Measurements from ENCODE around the gene RPS27. TPM values are rescaled to one million over a fixed set of nuclear protein-coding genes. Genes with fewer than 3 reads are reported as not detected.

The RPS27 gene
- total and polyA plus RNA-seq, 2 of the 13 experiments (the other 11 are each of a cell fraction or from before 2014, with no cell fraction given) = 3,737 to 9,964 TPM

DNA sequence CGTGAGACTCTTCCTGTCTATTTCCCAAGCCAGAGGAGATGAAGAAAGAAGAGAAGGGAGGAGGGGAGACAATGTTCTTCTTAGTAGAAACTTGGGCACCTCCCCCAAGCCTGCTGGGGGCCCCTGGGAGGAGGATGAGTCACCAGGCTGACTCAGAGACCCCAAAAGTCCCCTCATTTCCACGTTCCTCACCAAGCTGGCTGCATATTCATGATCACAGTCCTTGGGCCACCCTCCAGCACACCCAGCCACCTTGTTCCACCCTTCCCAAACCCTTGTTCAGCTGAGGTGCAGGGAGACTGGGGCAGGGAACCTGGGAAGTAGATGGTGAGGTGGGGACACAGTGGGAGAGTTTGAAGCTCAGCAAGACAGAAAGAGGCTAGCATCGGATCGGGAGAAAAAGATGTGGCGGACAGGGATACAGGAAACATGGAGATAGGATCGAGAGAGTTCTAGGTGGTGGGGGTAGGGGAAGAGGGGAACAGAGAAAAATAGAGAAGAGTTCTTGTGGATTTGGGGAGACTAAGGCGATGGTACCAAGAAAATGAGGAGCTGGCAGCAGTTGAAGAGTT lies 5.1 kb upstream of the RPS27 start:
- H3K27me3 ChIP-seq (ENCODE audit: control insufficient read depth in 1 of 2, insufficient read depth in 2 of 2, low read length in 2 of 2) = no peaks in the 10 kb centered on the region; a peak in 1 of 5 replicates
- H3K27ac ChIP-seq (ENCODE audit: extremely low read length, insufficient read depth, low read length) = peak overlapping the region; percentile 46
- ATAC-seq (no peak), FAIRE-seq (no peak), DNase-seq (ENCODE audit: low spot score) (no peak)
- peaks cover 7% of the 10 kb centered on the region for H3K79me2 ChIP-seq (ENCODE audit: insufficient read depth, low read length)
- POLR2A ChIA-PET = interaction anchor here (0.8 to 7.5 kb wide), 10 partner anchors 8 to 258 kb away, joined by 3 to 92 read pairs (median 7); partner anchors contain the start of genes CREB3L4, CRTC2, DENND4B and INTS3
- in situ Hi-C loops (cut with HindIII; ENCODE audit: extremely low pct_ligation_motif_present, low pct_unique_long_range_greater_than_20kb) = loop anchor here (5.0 to 10.0 kb wide), 2 partner anchors 188 to 301 kb away; no protein-coding TSS in a partner anchor
- H3K4me2 ChIP-seq (ENCODE audit: low read depth, low read length) = peak overlapping the region; percentile 97
- CTCF ChIA-PET (ENCODE audit: low intra/inter-chr PET ratio, low total read pairs) = interaction anchor here (1.8 to 2.9 kb wide), 2 partner anchors 164 to 188 kb away, joined by 21 to 35 read pairs; no protein-coding TSS in a partner anchor
- H3K9me3 ChIP-seq (ENCODE audit: low read length) = no peaks in the 10 kb centered on the region
- no peaks in the 10 kb centered on the region; a peak in 1 of 5 replicates for H3K36me3 ChIP-seq (replicated peaks in 1 of 2; ENCODE audit: control insufficient read depth in 1 of 2, insufficient read depth in 2 of 2, low read length in 2 of 2)
- H3K4me1 ChIP-seq (ENCODE audit: insufficient read depth, low read length) = peaks cover 19% of the 10 kb centered on the region
- BruUV-seq (replicated peaks) = TSS peak; percentile 35
- H4K20me1 ChIP-seq (ENCODE audit: insufficient read depth, low read length) = no peaks in the 10 kb centered on the region
- peak overlapping the region; percentile 56 for H2AFZ ChIP-seq (ENCODE audit: low read length)
- intact Hi-C loops (cut with micrococcal nuclease; ENCODE audit: unreplicated experiment) = loop anchor here (5.0 kb wide), 1 partner anchor 308 kb away; the partner anchor contains the start of gene NPR1
- H3K9ac ChIP-seq (ENCODE audit: insufficient read depth, low read depth, low read length) = peak overlapping the region; percentile 83
- 12% methylated on average over 7 of the region's 7 CpGs for WGBS (ENCODE audit: low lambda C conversion rate)
- peak overlapping the region; percentile 79 to 93 (median 89) for H3K4me3 ChIP-seq (replicated peaks in 1 of 3; ENCODE audit: insufficient read depth in 1 of 3, low read depth in 2 of 3, low read length in 3 of 3)
- TF ChIP-seq BRCA1 (CRISPR knock-in tag; IDR thresholded peaks at IDR 0.05) (no peak), ZNF326 (CRISPR knock-in tag; IDR thresholded peaks at IDR 0.05; ENCODE audit: borderline replicate concordance) (no peak), ZNF558 (CRISPR knock-in tag; IDR thresholded peaks at IDR 0.05; ENCODE audit: borderline replicate concordance) (no peak), ZNF549 (CRISPR knock-in tag; IDR thresholded peaks at IDR 0.05) (no peak), ZNF232 (CRISPR knock-in tag; IDR thresholded peaks at IDR 0.05; ENCODE audit: borderline replicate concordance) (no peak), HES4 (CRISPR knock-in tag; IDR thresholded peaks at IDR 0.05; ENCODE audit: borderline replicate concordance) (no peak), ZBTB38 (CRISPR knock-in tag; IDR thresholded peaks at IDR 0.05) (0 out of 2 replicates have a peak, but pooled peaks have one; percentile 37), HNRNPL (IDR thresholded peaks at IDR 0.05; ENCODE audit: low read depth, low read length) (no peak), CREB1 (IDR thresholded peaks at IDR 0.05) (no peak), CREB1 (CRISPR knock-in tag; IDR thresholded peaks at IDR 0.05) (no peak)
- TF ChIP-seq, protein P1, sequence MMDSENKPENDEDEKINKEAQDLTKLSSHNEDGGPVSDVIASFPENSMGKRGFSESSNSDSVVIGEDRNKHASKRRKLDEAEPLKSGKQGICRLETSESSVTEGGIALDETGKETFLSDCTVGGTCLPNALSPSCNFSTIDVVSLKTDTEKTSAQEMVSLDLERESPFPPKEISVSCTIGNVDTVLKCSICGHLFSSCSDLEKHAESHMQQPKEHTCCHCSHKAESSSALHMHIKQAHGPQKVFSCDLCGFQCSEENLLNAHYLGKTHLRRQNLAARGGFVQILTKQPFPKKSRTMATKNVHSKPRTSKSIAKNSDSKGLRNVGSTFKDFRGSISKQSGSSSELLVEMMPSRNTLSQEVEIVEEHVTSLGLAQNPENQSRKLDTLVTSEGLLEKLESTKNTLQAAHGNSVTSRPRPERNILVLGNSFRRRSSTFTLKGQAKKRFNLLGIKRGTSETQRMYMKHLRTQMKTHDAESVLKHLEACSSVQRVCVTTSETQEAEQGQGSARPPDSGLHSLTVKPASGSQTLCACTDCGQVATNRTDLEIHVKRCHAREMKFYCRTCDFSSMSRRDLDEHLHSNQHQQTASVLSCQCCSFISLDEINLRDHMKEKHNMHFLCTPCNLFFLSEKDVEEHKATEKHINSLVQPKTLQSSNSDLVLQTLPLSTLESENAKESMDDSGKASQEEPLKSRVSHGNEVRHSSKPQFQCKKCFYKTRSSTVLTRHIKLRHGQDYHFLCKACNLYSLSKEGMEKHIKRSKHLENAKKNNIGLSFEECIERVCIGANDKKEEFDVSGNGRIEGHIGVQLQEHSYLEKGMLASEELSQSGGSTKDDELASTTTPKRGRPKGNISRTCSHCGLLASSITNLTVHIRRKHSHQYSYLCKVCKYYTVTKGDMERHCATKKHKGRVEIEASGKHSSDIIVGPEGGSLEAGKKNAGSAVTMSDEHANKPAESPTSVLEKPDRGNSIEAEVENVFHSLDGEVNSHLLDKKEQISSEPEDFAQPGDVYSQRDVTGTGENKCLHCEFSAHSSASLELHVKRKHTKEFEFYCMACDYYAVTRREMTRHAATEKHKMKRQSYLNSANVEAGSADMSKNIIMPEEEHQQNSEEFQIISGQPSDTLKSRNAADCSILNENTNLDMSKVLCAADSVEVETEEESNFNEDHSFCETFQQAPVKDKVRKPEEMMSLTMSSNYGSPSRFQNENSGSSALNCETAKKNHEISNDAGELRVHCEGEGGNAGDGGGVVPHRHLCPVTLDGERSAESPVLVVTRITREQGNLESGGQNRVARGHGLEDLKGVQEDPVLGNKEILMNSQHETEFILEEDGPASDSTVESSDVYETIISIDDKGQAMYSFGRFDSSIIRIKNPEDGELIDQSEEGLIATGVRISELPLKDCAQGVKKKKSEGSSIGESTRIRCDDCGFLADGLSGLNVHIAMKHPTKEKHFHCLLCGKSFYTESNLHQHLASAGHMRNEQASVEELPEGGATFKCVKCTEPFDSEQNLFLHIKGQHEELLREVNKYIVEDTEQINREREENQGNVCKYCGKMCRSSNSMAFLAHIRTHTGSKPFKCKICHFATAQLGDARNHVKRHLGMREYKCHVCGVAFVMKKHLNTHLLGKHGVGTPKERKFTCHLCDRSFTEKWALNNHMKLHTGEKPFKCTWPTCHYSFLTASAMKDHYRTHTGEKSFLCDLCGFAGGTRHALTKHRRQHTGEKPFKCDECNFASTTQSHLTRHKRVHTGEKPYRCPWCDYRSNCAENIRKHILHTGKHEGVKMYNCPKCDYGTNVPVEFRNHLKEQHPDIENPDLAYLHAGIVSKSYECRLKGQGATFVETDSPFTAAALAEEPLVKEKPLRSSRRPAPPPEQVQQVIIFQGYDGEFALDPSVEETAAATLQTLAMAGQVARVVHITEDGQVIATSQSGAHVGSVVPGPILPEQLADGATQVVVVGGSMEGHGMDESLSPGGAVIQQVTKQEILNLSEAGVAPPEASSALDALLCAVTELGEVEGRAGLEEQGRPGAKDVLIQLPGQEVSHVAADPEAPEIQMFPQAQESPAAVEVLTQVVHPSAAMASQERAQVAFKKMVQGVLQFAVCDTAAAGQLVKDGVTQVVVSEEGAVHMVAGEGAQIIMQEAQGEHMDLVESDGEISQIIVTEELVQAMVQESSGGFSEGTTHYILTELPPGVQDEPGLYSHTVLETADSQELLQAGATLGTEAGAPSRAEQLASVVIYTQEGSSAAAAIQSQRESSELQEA (CRISPR knock-in tag; IDR thresholded peaks at IDR 0.05; ENCODE audit: not compliant biosample characterization) = no peak
- TF ChIP-seq, protein P2, sequence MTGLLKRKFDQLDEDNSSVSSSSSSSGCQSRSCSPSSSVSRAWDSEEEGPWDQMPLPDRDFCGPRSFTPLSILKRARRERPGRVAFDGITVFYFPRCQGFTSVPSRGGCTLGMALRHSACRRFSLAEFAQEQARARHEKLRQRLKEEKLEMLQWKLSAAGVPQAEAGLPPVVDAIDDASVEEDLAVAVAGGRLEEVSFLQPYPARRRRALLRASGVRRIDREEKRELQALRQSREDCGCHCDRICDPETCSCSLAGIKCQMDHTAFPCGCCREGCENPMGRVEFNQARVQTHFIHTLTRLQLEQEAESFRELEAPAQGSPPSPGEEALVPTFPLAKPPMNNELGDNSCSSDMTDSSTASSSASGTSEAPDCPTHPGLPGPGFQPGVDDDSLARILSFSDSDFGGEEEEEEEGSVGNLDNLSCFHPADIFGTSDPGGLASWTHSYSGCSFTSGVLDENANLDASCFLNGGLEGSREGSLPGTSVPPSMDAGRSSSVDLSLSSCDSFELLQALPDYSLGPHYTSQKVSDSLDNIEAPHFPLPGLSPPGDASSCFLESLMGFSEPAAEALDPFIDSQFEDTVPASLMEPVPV (CRISPR knock-in tag; IDR thresholded peaks at IDR 0.05) = no peak
- TF ChIP-seq, protein P3, sequence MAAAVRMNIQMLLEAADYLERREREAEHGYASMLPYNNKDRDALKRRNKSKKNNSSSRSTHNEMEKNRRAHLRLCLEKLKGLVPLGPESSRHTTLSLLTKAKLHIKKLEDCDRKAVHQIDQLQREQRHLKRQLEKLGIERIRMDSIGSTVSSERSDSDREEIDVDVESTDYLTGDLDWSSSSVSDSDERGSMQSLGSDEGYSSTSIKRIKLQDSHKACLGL (CRISPR knock-in tag; IDR thresholded peaks at IDR 0.05) = no peak
